Subcutaneous adipose tissue (tissue), 4 donors: ENCODE measurements around the gene CXorf38. TPM values are rescaled to one million over a fixed set of nuclear protein-coding genes. Genes with fewer than 3 reads are reported as not detected.

Experiments used
- CTCF ChIP-seq: fragments of 450-650 bp; IDR thresholded peaks from one replicate; pipeline ENCODE4 v1.5.1; 2016; ENCODE audit warnings: low read depth, mild to moderate bottlenecking, control low read depth, antibody characterized with exemption, moderate library complexity
- total RNA-seq, 4 donors: library from RNA; depleted of rRNA; stranded (reverse); fragments of >200 nt; gene quantifications; one replicate each; pipeline ENCODE4 v1.1.0, GENCODE V29; 2016

The CXorf38 gene
- total RNA-seq, 4 donors from 2014 or later = 13.7 to 28.4 (median 23.6) TPM

- no peak for TF ChIP-seq CTCF
These were observed 69.2 kb downstream of the CXorf38 start for GRCh38 chrX:40578039-40578695.

Other genes with a start within 250 kb of the CXorf38 start
- gene ATP6AP2, start 66.6 kb downstream of the CXorf38 start, total RNA-seq = 100 to 1,000 TPM in 3 of 4 donors, 10 to 100 TPM in 1; 65.6 to 235 (median 156) TPM
- not detected for gene MPC1L, start 24.1 kb downstream of the CXorf38 start, total RNA-seq
- gene MED14, start 88.0 kb upstream of the CXorf38 start, total RNA-seq = 10 to 100 TPM; 24.7 to 39.3 (median 31.8) TPM